Gastroesophageal sphincter (tissue), 4 donors: ENCODE results near the gene HIPK4. TPM values are rescaled to one million over a fixed set of nuclear protein-coding genes. Genes with fewer than 3 reads are reported as not detected.
"Not testable (repeated sequence)": the region's sequence is repeated elsewhere in the genome, so short reads cannot be mapped to it uniquely, and the experiment has no call there.

ENCODE experiments used
- ATAC-seq: fragments of 150-250 bp; one replicate; pipeline ENCODE4 v1.9.1; 2016; ENCODE audit warnings: mild to moderate bottlenecking, moderate library complexity
- H3K27ac ChIP-seq, 4 donors: fragments of 200-600 bp; sonication (generic) in 3 of 4; 1 replicate in 3 of 4; 2 replicates in 1 of 4; pipeline ENCODE4 v1.5.1; 2016 to 2019
- H3K27me3 ChIP-seq: fragments of 200-600 bp; sonication (generic); one replicate; pipeline ENCODE4 v1.5.1; 2019
- H3K36me3 ChIP-seq, 2 donors: fragments of 200-600 bp; sonication (generic); one replicate each; pipeline ENCODE4 v1.5.1; 2019; ENCODE audit warnings: control low read depth in 1 of 2
- H3K4me1 ChIP-seq, 3 donors: fragments of 200-600 bp; sonication (generic); 1 replicate in 2 of 3; 2 replicates in 1 of 3; pipeline ENCODE4 v1.5.1; 2016 to 2019; ENCODE audit warnings: control low read depth in 2 of 3
- H3K4me3 ChIP-seq, 2 donors: fragments of 200-600 bp; sonication (generic); one replicate each; pipeline ENCODE4 v1.5.1; 2019; ENCODE audit warnings: mild to moderate bottlenecking in 1 of 2, moderate library complexity in 1 of 2
- H3K9me3 ChIP-seq, 3 donors: fragments of 200-600 bp; sonication (generic); one replicate each; pipeline ENCODE4 v1.5.1; 2017 to 2019; ENCODE audit warnings: control low read depth in 2 of 3
- EP300 ChIP-seq: sonication (generic); formaldehyde crosslinking; IDR thresholded peaks from one replicate; pipeline ENCODE4 v1.6.1; 2017; ENCODE audit warnings: antibody characterized with exemption, mild to moderate bottlenecking
- POLR2A ChIP-seq, 2 donors: fragments of 450-650 bp; IDR thresholded peaks; one replicate each; pipeline ENCODE4 v1.6.1; 2017; ENCODE audit warnings: antibody characterized with exemption in 2 of 2, mild to moderate bottlenecking in 2 of 2, moderate library complexity in 1 of 2
- POLR2AphosphoS5 ChIP-seq: sonication (generic); formaldehyde crosslinking; IDR thresholded peaks from one replicate; pipeline ENCODE4 v1.6.1; 2017; ENCODE audit warnings: antibody characterized with exemption
- WGBS, 2 donors: methylation state at CpG; one replicate each; pipeline ENCODE4 v1.1.5; 2018; ENCODE audit warnings: low coverage in 1 of 2; 5-methylcytosine and 5-hydroxymethylcytosine counted together
- total RNA-seq, 4 donors: library from RNA; depleted of rRNA; stranded (reverse); fragments of >200 nt; gene quantifications; one replicate each; pipeline ENCODE4 v1.1.0, GENCODE V29; 2016
- TF ChIP-seq, protein P1 (sequence below), 4 experiments: fragments of 200-600 bp in 2 of 4; fragments of 450-650 bp in 2 of 4; sonication (generic) in 1 of 4; IDR thresholded peaks; one replicate each; pipeline ENCODE4 v1.5.1; 2017 to 2019; ENCODE audit warnings: antibody characterized with exemption in 4 of 4, mild to moderate bottlenecking in 2 of 4, moderate library complexity in 2 of 4

Gene HIPK4
- total RNA-seq, 4 donors from 2014 or later = 0.19 to 1.1 TPM; not detected in 2

DNA sequence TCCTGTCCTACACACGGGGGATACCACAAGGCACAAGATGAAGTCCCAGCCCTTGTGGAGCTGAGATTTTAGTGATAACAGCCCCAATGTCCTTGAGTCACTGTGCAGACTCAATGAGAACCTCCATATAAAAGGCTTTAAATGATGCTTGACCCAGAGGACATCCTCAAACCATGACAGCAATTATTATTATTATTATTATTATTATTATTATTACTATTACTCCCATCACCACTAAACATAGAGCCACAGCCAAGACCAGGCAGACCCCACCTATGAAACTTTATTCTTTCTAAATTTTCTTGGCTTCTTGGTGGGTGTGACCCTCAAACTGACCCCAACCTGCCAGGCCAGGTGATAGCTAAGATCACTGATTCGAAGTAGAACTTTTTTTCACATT is 52.9 kb downstream of the HIPK4 start:
- H3K4me3 ChIP-seq = no peak overlapping the region
- H3K4me1 ChIP-seq = peaks cover 0 to 11% (median 4%) of the 10 kb centered on the region in 3 donors
- WGBS, 2 donors = 100% methylated on average over 1 to 2 of the region's 2 CpGs
- no peak overlapping the region for H3K27ac ChIP-seq
- H3K36me3 ChIP-seq = peaks cover 0 to 75% of the 10 kb centered on the region in 2 donors
- no peaks in the 10 kb centered on the region for H3K9me3 ChIP-seq
- TF ChIP-seq POLR2A (IDR thresholded peaks at IDR 0.05) = no peak
- TF ChIP-seq POLR2AphosphoS5 = no peak
- TF ChIP-seq, protein P1, sequence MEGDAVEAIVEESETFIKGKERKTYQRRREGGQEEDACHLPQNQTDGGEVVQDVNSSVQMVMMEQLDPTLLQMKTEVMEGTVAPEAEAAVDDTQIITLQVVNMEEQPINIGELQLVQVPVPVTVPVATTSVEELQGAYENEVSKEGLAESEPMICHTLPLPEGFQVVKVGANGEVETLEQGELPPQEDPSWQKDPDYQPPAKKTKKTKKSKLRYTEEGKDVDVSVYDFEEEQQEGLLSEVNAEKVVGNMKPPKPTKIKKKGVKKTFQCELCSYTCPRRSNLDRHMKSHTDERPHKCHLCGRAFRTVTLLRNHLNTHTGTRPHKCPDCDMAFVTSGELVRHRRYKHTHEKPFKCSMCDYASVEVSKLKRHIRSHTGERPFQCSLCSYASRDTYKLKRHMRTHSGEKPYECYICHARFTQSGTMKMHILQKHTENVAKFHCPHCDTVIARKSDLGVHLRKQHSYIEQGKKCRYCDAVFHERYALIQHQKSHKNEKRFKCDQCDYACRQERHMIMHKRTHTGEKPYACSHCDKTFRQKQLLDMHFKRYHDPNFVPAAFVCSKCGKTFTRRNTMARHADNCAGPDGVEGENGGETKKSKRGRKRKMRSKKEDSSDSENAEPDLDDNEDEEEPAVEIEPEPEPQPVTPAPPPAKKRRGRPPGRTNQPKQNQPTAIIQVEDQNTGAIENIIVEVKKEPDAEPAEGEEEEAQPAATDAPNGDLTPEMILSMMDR (IDR thresholded peaks at IDR 0.05) = no peak
- no peak for TF ChIP-seq EP300
- no peak for ATAC-seq
- no peaks in the 10 kb centered on the region for H3K27me3 ChIP-seq

DNA sequence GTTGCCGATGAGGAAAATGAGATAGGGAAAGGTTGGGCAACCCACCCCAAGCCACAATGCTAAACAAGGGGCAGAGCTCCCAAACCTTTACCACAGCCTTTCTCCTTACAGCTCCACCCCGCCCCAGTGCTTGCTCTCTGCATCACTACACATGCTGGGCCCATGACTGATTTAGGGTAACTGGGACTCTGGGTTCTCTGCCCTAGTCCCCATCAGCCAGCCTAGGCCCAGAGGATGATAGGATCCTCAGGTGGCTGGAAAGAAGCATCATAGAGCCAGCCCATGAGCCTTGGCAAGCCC is 53.4 kb downstream of the HIPK4 start:
- Histone ChIP-seq H3K27ac (no peak overlapping the region), H3K4me3 (no peak overlapping the region), H3K9me3 (no peaks in the 10 kb centered on the region), H3K36me3 (peaks cover 0 to 81% of the 10 kb centered on the region in 2 donors), H3K27me3 (no peaks in the 10 kb centered on the region), H3K4me1 (peaks cover 0 to 6% (median 0%) of the 10 kb centered on the region in 3 donors)
- ATAC-seq = no peak
- TF ChIP-seq POLR2A (IDR thresholded peaks at IDR 0.05) = no peak
- TF ChIP-seq, protein P1 (IDR thresholded peaks at IDR 0.05) = no peak
- TF ChIP-seq POLR2AphosphoS5 = no peak
- TF ChIP-seq EP300 = no peak
- 100% methylated on average over 1 of the region's 2 CpGs; no CpG with 5 or more reads in 1 of the 2 donors for WGBS, 2 donors

DNA sequence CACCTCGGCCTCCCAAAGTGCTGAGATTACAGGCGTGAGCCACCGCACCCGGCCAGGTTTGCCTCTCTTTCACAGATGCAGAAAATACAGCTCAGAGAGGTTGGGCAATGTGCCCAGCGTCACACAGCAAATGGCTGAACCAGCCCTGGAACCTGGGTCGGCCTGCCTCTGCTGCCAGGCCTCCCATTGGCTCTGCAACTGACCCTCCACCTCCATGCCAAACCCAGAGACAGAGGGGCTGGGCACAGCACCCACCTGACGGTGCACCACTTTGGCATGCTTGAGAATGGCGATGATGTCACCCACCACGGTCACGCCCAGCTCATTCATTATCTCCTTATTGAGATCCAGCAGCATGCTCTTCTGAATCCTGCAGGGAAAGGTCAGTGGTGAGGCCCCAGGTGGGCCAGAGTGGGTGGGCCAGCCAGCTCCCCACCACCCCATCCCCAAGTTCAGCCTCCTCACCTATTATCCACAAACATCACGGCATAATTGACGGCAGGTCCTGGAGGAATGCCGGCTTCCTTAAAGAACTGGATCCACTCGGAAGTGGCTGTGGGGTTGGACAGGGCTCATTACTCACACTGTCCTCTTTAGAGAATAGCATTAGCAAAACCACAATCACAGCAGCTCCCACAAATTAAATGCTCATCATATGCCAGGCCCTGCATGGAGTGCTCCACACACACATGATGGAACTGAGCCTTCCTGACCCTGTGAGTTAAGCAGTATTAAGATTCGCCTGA is 54.0 kb downstream of the HIPK4 start:
- no peak for TF ChIP-seq EP300
- no peak for TF ChIP-seq POLR2AphosphoS5
- TF ChIP-seq POLR2A (IDR thresholded peaks at IDR 0.05) = no peak
- TF ChIP-seq, protein P1 (IDR thresholded peaks at IDR 0.05) = no peak
- H3K4me1 ChIP-seq = peaks cover 0 to under 1% (median 0%) of the 10 kb centered on the region in 3 donors
- WGBS, 2 donors = 75% methylated on average over 4 of the region's 15 CpGs; no CpG with 5 or more reads in 1 of the 2 donors
- H3K27me3 ChIP-seq = no peaks in the 10 kb centered on the region
- ATAC-seq = no peak
- H3K9me3 ChIP-seq = no peaks in the 10 kb centered on the region
- H3K27ac ChIP-seq = no peak overlapping the region
- no peak overlapping the region for H3K4me3 ChIP-seq
- peaks cover 0 to 83% of the 10 kb centered on the region in 2 donors for H3K36me3 ChIP-seq

DNA sequence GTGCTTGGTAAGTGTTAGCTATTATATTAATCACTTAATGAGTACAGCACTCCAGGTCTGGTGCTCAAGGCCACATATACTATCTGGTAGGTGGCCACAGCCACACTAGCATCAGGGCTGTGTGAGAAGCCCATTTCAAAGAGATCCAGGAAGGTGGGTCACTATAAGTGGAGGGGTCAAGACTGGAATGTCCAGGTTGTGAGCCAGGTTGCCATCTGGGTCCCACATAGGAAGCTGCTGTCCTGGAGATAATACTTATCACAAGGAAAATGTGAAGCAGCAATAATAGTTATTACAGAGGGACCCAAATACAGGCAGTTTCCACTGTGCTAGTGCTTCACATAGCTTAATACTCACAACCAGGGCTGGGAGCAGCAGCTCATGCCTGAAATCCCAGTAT is 54.9 kb downstream of the HIPK4 start:
- no peaks in the 10 kb centered on the region for H3K9me3 ChIP-seq
- TF ChIP-seq POLR2A (IDR thresholded peaks at IDR 0.05) (no peak), EP300 (no peak), POLR2AphosphoS5 (no peak)
- TF ChIP-seq, protein P1 (IDR thresholded peaks at IDR 0.05) = no peak
- no peaks in the 10 kb centered on the region for H3K27me3 ChIP-seq
- H3K36me3 ChIP-seq = peaks cover 0 to 83% of the 10 kb centered on the region in 2 donors
- H3K4me1 ChIP-seq = no peaks in the 10 kb centered on the region
- H3K4me3 ChIP-seq = no peak overlapping the region
- H3K27ac ChIP-seq = no peak overlapping the region
- ATAC-seq = no peak

DNA sequence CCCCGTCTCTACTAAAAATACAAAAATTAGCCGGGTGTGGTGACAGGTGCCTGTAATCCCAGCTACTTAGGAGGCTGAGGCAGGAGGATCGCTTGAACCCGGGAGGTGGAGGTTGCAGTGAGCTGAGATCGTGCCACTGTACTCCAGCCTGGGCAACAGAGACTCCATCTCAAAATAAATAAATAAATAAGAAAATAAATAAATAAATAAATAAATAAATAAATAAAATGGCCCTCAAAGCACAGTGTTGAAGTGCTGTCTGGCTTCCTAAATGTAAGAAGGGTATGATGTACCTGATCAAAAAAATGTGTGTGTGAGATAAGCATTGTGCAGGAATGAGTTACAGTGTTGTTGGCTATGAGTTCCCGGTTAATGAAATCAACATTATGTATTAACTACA is 56.9 kb downstream of the HIPK4 start:
- H3K27me3 ChIP-seq, H3K4me1 ChIP-seq, H3K4me3 ChIP-seq, ATAC-seq, H3K9me3 ChIP-seq, H3K27ac ChIP-seq: not testable (repeated sequence)
- WGBS, 2 donors = 70 to 100% methylated on average over 1 to 2 of the region's 6 CpGs
- peaks cover 0 to 85% of the 10 kb centered on the region in 2 donors for H3K36me3 ChIP-seq
